GM23248 (cell line): Measurements from ENCODE around the gene ADAMTS6. TPM values are rescaled to one million over a fixed set of nuclear protein-coding genes. Genes with fewer than 3 reads are reported as not detected.

Experiments used
- DNase-seq: peaks from one replicate; pipeline ENCODE4 v3.0.0-alpha.2; 2015
- H2AFZ ChIP-seq: fragments of 200-600 bp; sonication (generic); 2 replicates; pipeline ENCODE4 v1.6.1; 2016; ENCODE audit warnings: antibody characterized with exemption
- H3F3A ChIP-seq: fragments of 200-600 bp; sonication (generic); 2 replicates; pipeline ENCODE4 v1.6.1; 2016; ENCODE audit warnings: mild to moderate bottlenecking, antibody characterized with exemption, mixed run types; ENCODE audit not compliant: insufficient read depth
- H3K27ac ChIP-seq: fragments of 200-600 bp; sonication (generic); 2 replicates; pipeline ENCODE4 v1.5.1; 2016; ENCODE audit warnings: mild to moderate bottlenecking
- H3K27me3 ChIP-seq: fragments of 200-600 bp; sonication (generic); replicated peaks from 2 replicates; pipeline ENCODE4 v1.6.1; 2016; ENCODE audit warnings: mild to moderate bottlenecking; ENCODE audit not compliant: insufficient read depth
- H3K36me3 ChIP-seq: fragments of 200-600 bp; sonication (generic); 2 replicates; pipeline ENCODE4 v1.6.1; 2016; ENCODE audit warnings: low read depth, mild to moderate bottlenecking
- H3K4me1 ChIP-seq: fragments of 200-600 bp; sonication (generic); 2 replicates; pipeline ENCODE4 v1.6.1; 2016; ENCODE audit warnings: mild to moderate bottlenecking; ENCODE audit not compliant: insufficient read depth
- H3K4me2 ChIP-seq: fragments of 200-600 bp; sonication (generic); one replicate; pipeline ENCODE4 v1.6.1; 2016; ENCODE audit warnings: mild to moderate bottlenecking; ENCODE audit not compliant: unreplicated experiment
- H3K4me3 ChIP-seq: fragments of 200-600 bp; sonication (generic); 2 replicates; pipeline ENCODE4 v1.5.1; 2016; ENCODE audit warnings: mild to moderate bottlenecking
- H3K79me2 ChIP-seq: fragments of 200-600 bp; sonication (generic); 2 replicates; pipeline ENCODE4 v1.6.1; 2016; ENCODE audit warnings: mild to moderate bottlenecking; ENCODE audit not compliant: insufficient read depth
- H3K9ac ChIP-seq: fragments of 200-600 bp; sonication (generic); 2 replicates; pipeline ENCODE4 v1.6.1; 2016; ENCODE audit warnings: mild to moderate bottlenecking
- H3K9me2 ChIP-seq: fragments of 200-600 bp; sonication (generic); 2 replicates; pipeline ENCODE4 v1.6.1; 2016; ENCODE audit warnings: mixed run types, mild to moderate bottlenecking, moderate library complexity; ENCODE audit not compliant: insufficient read depth
- H3K9me3 ChIP-seq: fragments of 200-600 bp; sonication (generic); one replicate; pipeline ENCODE4 v1.6.1; 2017; ENCODE audit warnings: low read depth
- H4K20me1 ChIP-seq: fragments of 200-600 bp; sonication (generic); 2 replicates; pipeline ENCODE4 v1.6.0; 2016; ENCODE audit not compliant: insufficient read depth
- EZH2 ChIP-seq: fragments of 200-600 bp; sonication (generic); IDR thresholded peaks from 2 replicates; pipeline ENCODE4 v1.6.1; 2018; ENCODE audit warnings: antibody characterized with exemption, mild to moderate bottlenecking; ENCODE audit not compliant: insufficient read depth, poor library complexity, severe bottlenecking
- EZH2phosphoT487 ChIP-seq: fragments of 200-600 bp; sonication (generic); IDR thresholded peaks from 2 replicates; pipeline ENCODE4 v1.6.1; 2018; ENCODE audit warnings: antibody characterized with exemption, moderate library complexity, mild to moderate bottlenecking, low read depth; ENCODE audit not compliant: insufficient read depth
- WGBS, 2 experiments: methylation state at CpG; one replicate each; pipeline ENCODE4 v1.1.6; 2015 to 2017; ENCODE audit warnings: low lambda C conversion rate in 2 of 2, low coverage in 1 of 2; ENCODE audit errors: missing lambda C conversion rate in 2 of 2; 5-methylcytosine and 5-hydroxymethylcytosine counted together
- in situ Hi-C: fragments of 300-500 bp; cut with MboI; formaldehyde crosslinking; loops from 2 replicates; pipeline ENCODE4 v1.15.0; 2020
- polyA plus RNA-seq: library from polyadenylated mRNA; unstranded; fragments of >200 nt; fragmentation: Nextera tagmentation; extraction: Ambion mirVana; gene quantifications from 2 replicates; pipeline ENCODE4 v1.2.1, GENCODE V29; 2016
- total RNA-seq: library from RNA; depleted of rRNA; stranded (reverse); fragments of >200 nt; shearing (Covaris generic); gene quantifications from 2 replicates; pipeline ENCODE4 v1.2.3, GENCODE V29; 2014

ADAMTS6 gene
- total and polyA plus RNA-seq, 2 experiments from 2014 or later, result 10.1 to 76.0 TPM

GRCh38 chr5:65243161-65243560, 238.6 kb downstream of the ADAMTS6 start:
- Histone ChIP-seq H3K79me2 (no peaks in the 10 kb centered on the region), H3K4me3 (no peak overlapping the region), H3K9me3 (no peaks in the 10 kb centered on the region), H3F3A (peaks cover 23% of the 10 kb centered on the region; the same call in 1 of the 2 replicates), H3K9me2 (no peaks in the 10 kb centered on the region), H3K4me2 (no peak overlapping the region), H2AFZ (no peak overlapping the region), H3K36me3 (peaks cover 51% of the 10 kb centered on the region), H3K27me3 (no peaks in the 10 kb centered on the region), H3K4me1 (no peaks in the 10 kb centered on the region), H4K20me1 (no peaks in the 10 kb centered on the region), H3K9ac (no peak overlapping the region), H3K27ac (no peak overlapping the region)
- in situ Hi-C loops, result no loop called here
- DNase-seq, result no peak
- WGBS, 2 experiments, result 79 to 83% methylated on average over 2 of the region's 2 CpGs
- no peak for TF ChIP-seq EZH2
- no peak for TF ChIP-seq EZH2phosphoT487

GRCh38 chr5:65229841-65230240, 251.9 kb downstream of the ADAMTS6 start:
- H3K27me3 ChIP-seq, result no peaks in the 10 kb centered on the region
- H3K9ac ChIP-seq, result no peak overlapping the region
- H3K79me2 ChIP-seq, result peaks cover 17% of the 10 kb centered on the region
- peaks cover 39% of the 10 kb centered on the region for H3F3A ChIP-seq
- H3K9me2 ChIP-seq, result no peaks in the 10 kb centered on the region
- DNase-seq, result no peak
- no peaks in the 10 kb centered on the region for H4K20me1 ChIP-seq
- no peak for TF ChIP-seq EZH2phosphoT487
- TF ChIP-seq EZH2, result no peak
- in situ Hi-C loops, result no loop called here
- WGBS, 2 experiments, result 100% methylated on average over 1 of the region's 1 CpG
- H2AFZ ChIP-seq, result no peak overlapping the region
- H3K4me1 ChIP-seq, result no peaks in the 10 kb centered on the region
- 0 out of 2 replicates have a peak overlapping the region, but pooled peaks have one; percentile 4 for H3K4me3 ChIP-seq
- H3K36me3 ChIP-seq, result peaks cover 75% of the 10 kb centered on the region
- H3K27ac ChIP-seq, result no peak overlapping the region
- H3K9me3 ChIP-seq, result peaks cover 8% of the 10 kb centered on the region
- no peak overlapping the region for H3K4me2 ChIP-seq

GRCh38 chr5:65213921-65214525, 267.7 kb downstream of the ADAMTS6 start:
- H3K9ac ChIP-seq, result no peak overlapping the region
- peaks cover 62% of the 10 kb centered on the region for H3K36me3 ChIP-seq
- H4K20me1 ChIP-seq, result no peaks in the 10 kb centered on the region
- H3F3A ChIP-seq, result peaks cover 32% of the 10 kb centered on the region
- H3K9me3 ChIP-seq, result no peaks in the 10 kb centered on the region
- H3K27ac ChIP-seq, result no peak overlapping the region
- no peaks in the 10 kb centered on the region for H3K27me3 ChIP-seq
- no peak overlapping the region for H2AFZ ChIP-seq
- no peak overlapping the region for H3K4me2 ChIP-seq
- peaks cover 17% of the 10 kb centered on the region; the same call in 1 of the 2 replicates for H3K79me2 ChIP-seq
- WGBS, 2 experiments, result 89 to 98% methylated on average over 6 of the region's 6 CpGs
- DNase-seq, result peak; percentile 38
- in situ Hi-C loops, result no loop called here
- H3K9me2 ChIP-seq, result no peaks in the 10 kb centered on the region
- TF ChIP-seq EZH2phosphoT487, result no peak
- TF ChIP-seq EZH2, result no peak
- H3K4me3 ChIP-seq, result no peak overlapping the region
- peaks cover 8% of the 10 kb centered on the region for H3K4me1 ChIP-seq

GRCh38 chr5:65209341-65209740, 272.4 kb downstream of the ADAMTS6 start:
- peaks cover 60% of the 10 kb centered on the region for H3K36me3 ChIP-seq
- H3K4me2 ChIP-seq, result peak overlapping the region; percentile 70
- no peak overlapping the region for H3K4me3 ChIP-seq

GRCh38 chr5:65204966-65205365, 276.8 kb downstream of the ADAMTS6 start:
- H4K20me1 ChIP-seq, result no peaks in the 10 kb centered on the region
- H3K27me3 ChIP-seq, result no peaks in the 10 kb centered on the region
- H3K9me3 ChIP-seq, result no peaks in the 10 kb centered on the region
- H3K9ac ChIP-seq, result peak overlapping the region; percentile 46; the same call in 1 of the 2 replicates
- H3F3A ChIP-seq, result peaks cover 87% of the 10 kb centered on the region
- H3K4me3 ChIP-seq, result no peak overlapping the region
- no peak for DNase-seq
- no peak overlapping the region for H3K4me2 ChIP-seq
- H3K4me1 ChIP-seq, result peaks cover 78% of the 10 kb centered on the region
- H2AFZ ChIP-seq, result no peak overlapping the region
- WGBS, 2 experiments, result 67 to 80% methylated on average over 3 of the region's 3 CpGs
- peak overlapping the region; percentile 98 for H3K27ac ChIP-seq
- H3K9me2 ChIP-seq, result no peaks in the 10 kb centered on the region
- TF ChIP-seq EZH2phosphoT487 (no peak), EZH2 (no peak)
- peaks cover 43% of the 10 kb centered on the region for H3K79me2 ChIP-seq
- H3K36me3 ChIP-seq, result peaks cover 49% of the 10 kb centered on the region
- in situ Hi-C loops, result no loop called here

More at GRCh38 chr5:65209341-65209740, 272.4 kb downstream of the ADAMTS6 start:
- DNase-seq, result peak; percentile 94
- no peaks in the 10 kb centered on the region for H3K27me3 ChIP-seq
- no peaks in the 10 kb centered on the region for H3K9me2 ChIP-seq
- in situ Hi-C loops, result no loop called here
- H3K9ac ChIP-seq, result peak overlapping the region; percentile 73
- peaks cover 40% of the 10 kb centered on the region for H3K4me1 ChIP-seq
- H4K20me1 ChIP-seq, result no peaks in the 10 kb centered on the region
- no peaks in the 10 kb centered on the region for H3K9me3 ChIP-seq
- peaks cover 25% of the 10 kb centered on the region for H3K79me2 ChIP-seq
- TF ChIP-seq EZH2phosphoT487, result no peak
- TF ChIP-seq EZH2, result no peak
- H3F3A ChIP-seq, result peaks cover 59% of the 10 kb centered on the region
- no peak overlapping the region for H2AFZ ChIP-seq
- H3K27ac ChIP-seq, result peak overlapping the region; percentile 98
